Neural cell (in vitro differentiated cells): ENCODE results near the gene CRYBB1.

ENCODE experiments used
- EP300 ChIP-seq: fragments of 450-650 bp; conservative IDR thresholded peaks from 2 replicates; pipeline ENCODE4 v1.6.1; 2014; ENCODE audit warnings: antibody characterized with exemption, mild to moderate bottlenecking, moderate library complexity; ENCODE audit not compliant: poor library complexity, severe bottlenecking
- TF ChIP-seq, protein P1 (sequence below): fragments of 450-650 bp; IDR thresholded peaks from 2 replicates; pipeline ENCODE4 v1.5.1; 2014; ENCODE audit warnings: antibody characterized with exemption, mild to moderate bottlenecking, moderate library complexity; ENCODE audit not compliant: poor library complexity, severe bottlenecking

DNA sequence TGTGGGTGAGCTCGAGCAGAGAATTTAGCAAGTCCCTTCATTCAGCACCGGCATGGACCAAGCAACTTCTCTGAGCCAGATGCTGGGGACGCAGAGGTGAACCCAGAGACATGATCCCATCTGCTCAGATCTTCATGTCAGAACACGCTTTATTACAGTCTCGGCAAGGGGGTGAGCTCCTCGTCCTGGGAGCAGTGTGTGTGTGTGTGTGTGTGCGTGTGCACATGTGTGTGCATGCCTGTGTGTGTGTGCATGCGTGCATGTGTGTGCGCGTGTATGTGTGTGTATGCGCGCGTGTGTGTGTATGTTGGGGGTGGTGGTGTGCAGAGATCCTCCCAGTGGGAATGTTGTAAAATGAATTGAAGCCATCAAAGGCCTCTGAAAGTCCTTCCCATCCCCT lies 49.3 kb upstream of the CRYBB1 start:
- TF ChIP-seq, protein P1, sequence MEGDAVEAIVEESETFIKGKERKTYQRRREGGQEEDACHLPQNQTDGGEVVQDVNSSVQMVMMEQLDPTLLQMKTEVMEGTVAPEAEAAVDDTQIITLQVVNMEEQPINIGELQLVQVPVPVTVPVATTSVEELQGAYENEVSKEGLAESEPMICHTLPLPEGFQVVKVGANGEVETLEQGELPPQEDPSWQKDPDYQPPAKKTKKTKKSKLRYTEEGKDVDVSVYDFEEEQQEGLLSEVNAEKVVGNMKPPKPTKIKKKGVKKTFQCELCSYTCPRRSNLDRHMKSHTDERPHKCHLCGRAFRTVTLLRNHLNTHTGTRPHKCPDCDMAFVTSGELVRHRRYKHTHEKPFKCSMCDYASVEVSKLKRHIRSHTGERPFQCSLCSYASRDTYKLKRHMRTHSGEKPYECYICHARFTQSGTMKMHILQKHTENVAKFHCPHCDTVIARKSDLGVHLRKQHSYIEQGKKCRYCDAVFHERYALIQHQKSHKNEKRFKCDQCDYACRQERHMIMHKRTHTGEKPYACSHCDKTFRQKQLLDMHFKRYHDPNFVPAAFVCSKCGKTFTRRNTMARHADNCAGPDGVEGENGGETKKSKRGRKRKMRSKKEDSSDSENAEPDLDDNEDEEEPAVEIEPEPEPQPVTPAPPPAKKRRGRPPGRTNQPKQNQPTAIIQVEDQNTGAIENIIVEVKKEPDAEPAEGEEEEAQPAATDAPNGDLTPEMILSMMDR, result no peak
- TF ChIP-seq EP300, result no peak
